Activated CD4-positive, CD25-positive, alpha-beta regulatory T cell (primary cell): ENCODE measurements around the gene CAPZA1.

Experiments
- DNase-seq, 4 experiments: peaks; one replicate each; lab custom pipeline; 2025; lab: John Stamatoyannopoulos, UW

CAPZA1 gene

DNA sequence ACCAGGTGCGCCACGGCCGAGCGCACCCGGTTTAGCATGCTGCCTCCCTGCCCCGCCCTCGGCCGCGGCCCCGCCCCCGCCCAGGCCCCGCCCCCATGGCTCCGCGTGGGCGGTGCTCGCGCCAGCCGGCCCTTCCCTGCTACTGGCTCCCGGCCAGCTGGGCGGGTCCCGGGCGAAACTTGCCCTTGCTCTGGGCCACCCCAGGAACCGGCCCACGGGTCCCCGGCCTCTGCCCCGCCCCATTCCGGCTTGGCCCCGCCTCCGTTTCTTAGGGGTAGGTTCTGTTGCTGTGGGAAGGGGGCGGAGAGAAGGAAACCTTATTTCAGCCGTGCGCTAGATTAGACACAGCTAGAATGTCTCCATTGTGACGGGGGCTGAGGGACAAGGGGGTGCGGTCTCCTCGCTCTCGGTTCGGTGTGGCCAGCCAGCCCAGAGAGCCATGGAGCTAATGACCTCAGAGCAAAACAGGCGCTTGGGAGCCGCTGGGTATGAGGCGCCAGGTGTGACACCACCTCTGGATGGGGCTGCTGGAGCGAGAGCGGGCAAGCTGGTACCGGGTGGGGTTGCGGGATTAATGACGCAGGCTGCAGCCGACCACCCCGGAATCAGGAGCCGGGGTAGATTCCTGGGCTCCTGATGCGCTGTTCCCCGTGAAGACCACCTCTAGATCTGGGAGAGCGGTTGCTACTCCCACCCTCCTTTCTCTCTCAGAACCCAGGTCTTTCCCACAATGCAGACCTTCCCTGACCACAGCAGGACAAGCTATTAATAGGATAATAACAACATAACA is 95.8 kb downstream of the CAPZA1 start, which contains the start of gene PPM1J:
Gene PPM1J, minus strand, starts transcription at position 69 of the 790 bp plus-strand sequence. Its CDS starts 31 bp downstream, at position 38.
- peak; percentile 92 to 96 (median 94) for DNase-seq

DNA sequence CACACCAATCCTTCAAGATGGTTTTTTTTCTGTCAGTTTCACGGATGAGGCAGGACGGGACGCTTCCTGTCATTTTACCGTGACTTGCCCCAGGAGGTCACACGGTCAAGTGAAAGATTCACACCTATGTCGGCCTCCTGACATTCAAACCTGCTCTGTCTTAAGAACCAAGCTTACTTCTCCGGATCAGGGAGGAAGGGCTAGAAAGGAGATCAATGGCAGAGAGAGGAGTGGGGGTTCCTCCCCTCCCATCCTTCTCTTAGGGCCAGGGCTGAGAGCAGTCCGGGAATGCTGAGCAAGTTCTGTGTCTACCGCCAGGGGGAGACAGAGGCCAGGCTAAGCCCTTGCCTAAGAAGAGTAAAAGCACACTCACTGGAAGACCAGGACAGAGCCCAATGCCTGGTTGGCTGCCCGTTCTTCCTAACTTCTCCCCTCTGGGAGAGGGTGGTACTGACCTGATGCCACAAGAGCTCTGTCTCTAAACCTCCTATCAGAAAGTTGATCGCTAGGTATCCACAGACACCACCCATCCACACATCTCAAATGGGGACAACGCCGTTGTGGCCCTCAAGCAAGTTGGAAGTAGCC is 96.6 kb downstream of the CAPZA1 start:
- DNase-seq: peak; percentile 47 to 65 (median 58)

DNA sequence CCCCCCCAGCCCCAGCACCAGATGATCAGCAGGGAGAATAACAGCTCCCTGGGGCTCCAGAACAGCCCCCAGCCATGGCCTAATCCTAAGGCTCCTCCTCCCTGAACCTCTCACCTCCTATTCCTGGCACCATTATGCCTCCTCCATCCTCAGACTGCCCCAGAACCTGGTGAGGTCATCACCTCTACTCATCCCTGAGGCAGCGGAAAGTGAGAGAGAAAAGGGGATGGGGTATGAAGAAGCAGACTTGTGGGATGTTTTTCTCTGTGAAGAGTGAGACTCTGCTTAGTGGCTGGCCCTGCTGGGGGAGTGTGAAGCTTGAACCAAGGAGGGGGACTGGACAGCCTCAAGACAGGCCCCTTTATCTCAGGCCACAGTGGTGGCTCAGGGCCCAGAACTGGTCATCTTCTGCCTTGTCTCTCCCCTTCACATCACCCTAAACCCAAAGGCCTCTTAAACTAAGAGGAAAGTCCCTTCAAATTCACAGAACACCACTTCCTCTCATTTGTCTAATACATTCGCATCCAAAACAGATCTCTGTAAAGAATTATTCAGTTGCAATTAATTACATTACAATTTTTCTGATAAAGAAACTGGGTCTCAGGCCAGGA is 97.7 kb downstream of the CAPZA1 start:
- DNase-seq: no peak

DNA sequence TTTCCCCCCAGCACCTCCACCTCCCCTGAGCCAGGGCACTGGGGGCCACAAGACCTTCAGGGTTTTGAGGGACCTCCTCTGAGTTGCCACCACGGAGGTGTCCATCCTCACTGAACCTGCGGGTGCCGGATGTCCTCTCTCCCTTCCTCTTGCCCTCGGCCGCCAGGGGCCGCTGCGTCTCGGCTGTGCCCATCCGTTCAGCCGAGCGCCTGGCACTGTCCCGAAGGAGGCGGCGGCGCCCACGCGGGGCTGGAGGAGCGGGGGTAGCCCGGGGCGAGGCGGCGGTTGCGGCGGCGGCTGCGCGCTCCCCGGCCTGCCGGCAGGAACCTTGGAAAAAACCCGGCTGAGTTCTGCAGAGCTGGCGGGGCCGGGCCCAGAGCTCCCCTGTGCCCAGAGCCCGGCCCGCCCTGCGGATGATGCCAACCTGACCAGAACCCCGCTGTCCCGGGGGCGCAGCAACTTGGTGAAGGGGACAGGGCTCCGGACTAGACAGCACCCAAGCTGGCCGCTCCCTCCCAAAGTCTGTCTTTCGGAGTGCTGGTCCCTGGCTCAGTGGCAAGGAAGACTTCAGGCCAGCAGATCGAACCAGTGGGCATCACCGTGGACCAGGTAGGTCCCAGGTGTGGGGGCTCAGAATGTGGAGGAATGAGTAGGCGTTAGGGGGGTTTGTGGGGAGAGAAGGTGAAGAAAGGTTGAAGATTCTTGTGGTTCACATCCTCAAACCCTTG is 99.2 kb downstream of the CAPZA1 start:
- peak; percentile 56 to 72 (median 62) for DNase-seq

DNA sequence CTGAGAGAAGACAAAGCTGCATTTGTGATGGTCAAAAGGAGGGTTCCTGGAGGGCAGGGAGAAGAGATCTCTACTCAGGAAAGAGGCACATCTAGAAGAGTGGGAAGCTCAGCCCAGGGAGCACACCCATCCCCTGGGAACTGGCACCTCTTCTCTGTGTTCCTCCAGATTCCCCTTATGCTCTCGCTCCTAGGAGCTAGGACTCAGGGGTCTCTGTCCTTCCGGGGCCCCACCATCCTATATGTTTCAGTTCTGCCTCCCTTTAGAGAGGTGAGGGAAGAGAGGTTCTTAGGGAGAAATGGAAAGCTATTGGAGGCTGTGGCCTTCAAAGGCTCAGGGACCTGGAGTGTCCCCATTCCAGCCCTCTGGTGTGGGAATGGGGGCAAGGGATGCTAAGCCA is 100.1 kb downstream of the CAPZA1 start:
- no peak for DNase-seq

DNA sequence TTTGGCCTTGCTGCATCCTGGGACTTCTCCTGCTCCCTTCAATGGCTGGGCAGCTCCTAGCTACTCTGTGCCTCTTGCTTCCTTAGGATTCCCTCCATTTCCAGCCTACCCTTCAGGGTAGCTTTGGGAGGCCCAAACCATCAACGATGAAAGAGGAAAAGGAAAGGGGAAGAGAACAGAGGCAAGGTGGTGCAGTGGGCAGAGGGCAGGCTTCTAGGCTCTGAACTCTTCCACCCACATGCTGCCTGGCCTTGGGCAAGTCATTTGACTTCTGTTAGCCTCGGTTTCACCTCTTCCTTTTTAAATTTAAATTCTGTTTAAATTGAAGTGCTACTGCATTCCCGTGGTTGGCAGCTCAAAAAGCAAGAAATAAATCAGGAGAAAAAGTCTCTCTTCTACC is 101.2 kb downstream of the CAPZA1 start:
- DNase-seq: no peak
